Activated CD8-positive, alpha-beta memory T cell treated with anti-CD3 and anti-CD28 coated beads for 4 hours (primary cell): ENCODE data around the gene NTM.
"Not testable (repeated sequence)": the region's sequence is repeated elsewhere in the genome, so short reads cannot be mapped to it uniquely, and the experiment has no call there.

Source experiments
- DNase-seq, 2 donors: peaks; one replicate each; pipeline ENCODE4 v3.0.0-alpha.2; 2020; ENCODE audit warnings: low read depth in 2 of 2

The NTM gene

GRCh38 chr11:131668500-131669400 is 298.3 kb downstream of the NTM start:
- DNase-seq, result no peak

DNA sequence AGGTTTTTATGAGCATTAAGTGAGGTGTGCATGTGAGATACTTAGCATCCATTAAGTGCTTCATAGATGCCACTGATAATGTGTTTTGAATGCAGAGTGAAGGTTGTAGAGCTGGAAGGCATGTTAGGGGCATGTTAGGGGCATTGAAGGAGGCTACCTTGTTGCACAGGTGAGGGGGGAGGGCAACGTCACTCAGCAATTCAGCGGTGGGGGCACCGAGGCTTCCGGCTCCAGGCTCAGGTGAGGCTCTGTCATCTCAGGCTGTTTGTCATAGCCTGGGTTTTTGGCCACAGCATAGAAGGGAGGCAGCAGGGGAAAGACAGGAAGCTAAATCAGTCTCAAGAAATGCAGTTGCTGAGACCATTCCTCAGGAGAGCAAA is 299.0 kb downstream of the NTM start:
- DNase-seq, result no peak

- no peak for DNase-seq
Observed at GRCh38 chr11:131670876-131671275, 300.5 kb downstream of the NTM start.

- DNase-seq, result no peak
Observed at GRCh38 chr11:131671320-131671719, 300.9 kb downstream of the NTM start.

- DNase-seq, result no peak
Observed at GRCh38 chr11:131671734-131672133, 301.3 kb downstream of the NTM start.

DNA sequence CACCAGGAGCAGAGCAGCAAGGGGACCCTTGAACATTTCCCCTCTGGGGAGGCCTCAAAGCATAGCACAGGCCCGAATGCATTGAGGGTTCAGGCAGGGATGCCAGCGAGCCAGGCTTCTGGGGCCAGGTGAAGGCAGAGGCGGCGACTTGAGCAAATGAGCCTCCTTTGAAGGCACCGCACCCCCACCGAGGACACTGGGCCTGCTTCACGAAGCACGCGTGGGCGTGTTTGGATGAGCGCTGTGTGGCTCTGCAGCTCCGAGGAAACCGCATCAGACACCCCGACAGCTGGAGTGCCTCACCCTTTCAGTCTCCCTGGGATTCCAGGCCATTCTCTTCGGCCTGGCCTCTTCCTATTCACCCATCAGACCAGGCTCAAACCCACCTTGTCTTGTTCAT is 301.8 kb downstream of the NTM start:
- DNase-seq, result no peak

GRCh38 chr11:131674051-131674755 is 303.8 kb downstream of the NTM start:
- DNase-seq, result no peak

DNA sequence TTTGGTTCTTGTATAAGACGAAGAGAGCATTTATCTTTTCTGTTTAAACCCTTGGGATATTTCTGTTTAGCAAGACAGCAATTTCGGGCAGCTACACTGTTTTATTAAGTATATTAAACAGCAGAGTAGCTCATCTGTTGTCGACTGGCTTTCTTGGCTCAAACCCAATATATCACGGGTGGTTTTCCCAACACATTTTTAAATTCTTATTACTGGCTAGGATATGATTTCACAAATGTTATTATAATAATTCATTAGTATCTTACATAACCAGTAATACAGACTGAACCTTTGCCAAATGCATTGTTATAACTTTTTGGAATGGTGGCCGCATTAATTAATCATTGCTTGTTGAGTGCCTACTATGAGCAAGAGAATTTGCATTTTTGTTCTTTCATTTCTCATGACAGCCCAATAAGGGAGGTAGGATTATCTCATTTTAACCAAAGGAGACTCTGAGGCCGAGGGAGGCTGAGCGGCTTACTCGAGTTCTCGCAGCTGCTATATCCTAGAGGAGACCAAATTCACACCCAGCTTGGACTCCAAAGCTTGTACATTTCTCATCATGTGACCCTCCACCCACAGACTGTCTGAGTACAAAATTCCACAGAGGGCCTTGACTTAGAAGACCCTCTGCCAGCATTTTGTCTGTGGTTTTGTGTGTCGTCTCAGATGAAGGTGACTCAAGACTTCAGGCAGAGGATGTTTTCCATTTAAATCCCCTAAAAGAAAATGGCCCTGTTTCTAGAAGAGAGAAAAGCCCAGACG is 304.9 kb downstream of the NTM start:
- DNase-seq, result no peak

DNA sequence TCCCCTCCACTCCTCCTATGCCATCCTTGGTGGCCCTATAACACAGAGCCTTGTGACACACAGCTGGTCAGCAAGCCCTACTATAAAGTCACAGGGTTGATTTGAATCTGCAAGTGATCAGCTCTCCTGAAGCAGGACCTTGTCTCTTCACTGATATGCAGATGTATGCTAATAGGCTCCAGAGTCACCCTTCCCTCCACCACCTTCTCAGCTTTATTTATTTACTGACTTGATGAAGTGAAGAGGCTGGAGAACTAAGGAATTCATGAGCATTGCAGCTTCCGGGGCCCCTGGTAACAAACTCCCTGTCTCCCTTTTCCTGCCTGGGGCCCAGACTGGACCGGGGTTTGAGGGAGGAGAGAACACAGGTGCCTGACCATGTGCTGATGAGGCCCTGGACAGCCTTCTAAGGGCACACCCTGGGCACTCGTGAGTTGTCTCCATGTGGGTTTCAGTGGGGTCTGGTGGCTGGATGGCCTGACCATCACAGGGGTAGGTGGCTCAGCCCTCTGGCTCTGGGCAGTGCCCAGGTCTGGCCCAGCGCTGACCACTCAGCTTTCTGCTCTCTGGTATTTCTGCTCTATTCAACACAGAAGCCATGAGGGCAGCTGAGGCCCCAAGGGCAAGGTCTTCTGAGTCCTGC is 307.5 kb downstream of the NTM start:
- no peak for DNase-seq

GRCh38 chr11:131678658-131679340 is 308.4 kb downstream of the NTM start:
- DNase-seq, result no peak

GRCh38 chr11:131680448-131680847 is 310.0 kb downstream of the NTM start:
- DNase-seq, result not testable (repeated sequence)

- no peak for DNase-seq
Observed at GRCh38 chr11:131681920-131682319, 311.5 kb downstream of the NTM start.

GRCh38 chr11:131682373-131683015 is 312.1 kb downstream of the NTM start:
- DNase-seq, result no peak

DNA sequence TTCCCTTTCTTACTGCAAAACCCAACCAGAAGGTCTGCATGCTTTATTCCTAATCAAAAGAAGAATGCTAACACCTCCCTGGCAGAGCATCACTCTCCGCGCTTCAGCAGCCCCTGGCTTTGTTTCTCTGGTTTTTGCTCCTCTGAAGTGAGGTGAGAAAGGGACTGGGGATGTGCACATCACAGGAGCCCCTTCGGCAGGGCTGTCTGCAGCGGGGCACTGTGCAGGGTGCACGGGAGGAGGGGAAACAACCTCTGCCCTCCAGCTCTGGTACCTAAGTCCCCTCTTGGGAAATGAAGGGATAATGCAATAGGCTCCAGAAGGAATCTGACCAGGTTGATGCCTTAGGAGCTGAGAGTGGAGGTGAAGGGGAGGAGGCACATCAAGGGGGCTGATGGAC is 312.7 kb downstream of the NTM start:
- DNase-seq, result no peak

DNA sequence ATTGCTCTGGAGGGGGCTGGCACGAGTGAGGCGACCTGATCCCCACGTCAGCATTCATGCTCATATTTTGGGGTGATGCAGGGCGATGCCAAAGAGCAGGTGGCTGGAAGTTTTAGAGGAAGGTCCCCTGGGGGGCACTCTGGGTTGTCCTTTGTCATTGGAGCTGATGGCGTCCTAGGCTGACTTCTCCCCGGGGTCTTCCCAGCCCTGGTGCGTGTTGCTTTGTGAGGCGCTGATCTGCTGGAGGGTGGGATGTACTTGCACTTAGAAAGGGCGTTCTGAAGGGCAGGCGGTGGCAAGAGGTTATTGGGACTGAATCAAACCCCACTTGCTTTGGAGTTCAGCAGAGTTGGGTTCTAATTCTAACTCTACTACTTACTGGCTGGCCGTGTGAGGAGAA is 313.3 kb downstream of the NTM start:
- DNase-seq, result no peak

GRCh38 chr11:131684111-131685060 is 314.0 kb downstream of the NTM start:
- DNase-seq, result no peak

DNA sequence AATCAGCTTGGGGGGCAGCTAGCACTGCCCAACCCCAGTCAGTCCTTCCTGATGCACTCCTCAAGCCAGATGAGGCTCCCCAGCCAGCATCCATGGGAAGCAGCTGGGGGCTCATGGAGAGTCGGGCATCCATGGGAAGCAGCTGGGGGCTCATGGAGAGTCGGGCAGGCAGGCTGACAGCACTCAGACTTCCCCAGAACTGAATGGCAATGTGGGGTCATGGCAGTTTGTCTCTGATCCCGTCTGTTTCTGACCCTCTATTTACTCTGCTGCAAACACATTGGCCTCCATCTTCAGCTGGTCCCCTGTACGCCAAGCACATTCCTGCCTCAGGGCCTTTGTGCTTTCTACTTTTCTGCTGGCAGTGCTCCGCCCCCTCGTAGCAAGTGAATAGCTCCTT is 314.8 kb downstream of the NTM start:
- DNase-seq, result no peak

- DNase-seq, result no peak
Observed at GRCh38 chr11:131685906-131686305, 315.5 kb downstream of the NTM start.

- DNase-seq, result no peak
Observed at GRCh38 chr11:131686836-131687235, 316.4 kb downstream of the NTM start.
